Iris pigment epithelial cell (primary cell): ENCODE results near the gene FGF6.

Experiments used
- DNase-seq: peaks from one replicate; pipeline ENCODE4 v3.0.0-alpha.2; 2011; ENCODE audit warnings: low read depth

FGF6 gene

DNA sequence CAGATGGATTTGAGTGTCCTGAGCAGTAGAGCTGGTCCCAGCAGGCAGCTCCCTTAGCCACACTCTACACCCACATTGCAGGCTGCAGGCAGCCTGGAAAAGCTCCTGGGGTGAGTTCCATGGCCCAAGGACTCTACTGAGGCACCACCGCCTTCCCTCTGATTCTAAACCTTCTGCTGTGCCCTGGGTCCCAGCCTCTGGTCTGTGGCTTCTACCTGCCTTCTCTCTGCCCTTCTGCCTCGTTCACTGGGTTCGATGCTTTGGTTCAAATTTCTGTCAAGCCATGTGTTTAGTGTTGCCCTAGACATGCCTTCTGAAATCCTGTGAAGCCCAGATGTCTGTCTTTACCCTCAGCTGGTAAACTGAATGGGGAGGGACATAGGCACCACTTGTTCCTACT, 1.5 kb upstream of the FGF6 start:
- no peak for DNase-seq

DNA sequence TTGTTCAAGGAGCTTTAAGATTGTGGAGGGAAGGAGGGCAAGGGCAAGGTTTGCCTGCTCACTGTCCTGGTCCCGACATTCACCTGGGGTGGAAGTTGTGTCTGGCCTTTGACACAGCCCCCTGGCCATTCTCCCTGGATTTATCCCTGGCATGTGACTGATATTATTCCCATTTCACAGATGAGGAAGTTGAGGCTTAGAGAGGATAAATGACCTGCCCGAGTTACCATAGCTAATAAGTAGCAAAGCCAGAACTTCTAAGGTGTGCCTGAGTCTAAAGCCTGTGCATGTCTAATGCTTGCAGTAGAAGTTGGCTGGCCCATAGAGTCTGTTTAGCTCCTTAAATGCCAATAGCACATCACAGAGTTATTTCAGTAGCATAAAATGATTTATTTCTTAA, 720 bp upstream of the FGF6 start:
- DNase-seq = no peak

DNA sequence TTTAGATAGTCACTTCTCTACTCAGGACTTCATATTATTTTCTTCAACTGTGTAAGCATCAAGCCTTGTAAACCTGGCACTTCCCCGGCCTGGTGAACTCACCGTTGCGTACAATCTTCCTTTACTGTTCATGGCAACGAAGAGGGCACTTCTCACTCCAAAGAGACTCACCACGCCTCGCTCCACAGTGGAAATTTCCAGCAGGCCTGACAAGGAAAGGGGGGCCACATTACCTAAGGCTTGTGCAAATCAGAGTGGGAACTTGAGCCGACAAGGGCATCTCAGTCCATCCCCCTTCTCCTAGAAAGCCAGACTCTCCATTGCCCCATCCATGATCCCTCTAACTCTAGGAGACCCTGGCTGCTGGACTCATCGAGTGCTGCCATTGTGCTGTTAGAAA, 1.6 kb downstream of the FGF6 start:
- DNase-seq = no peak

DNA sequence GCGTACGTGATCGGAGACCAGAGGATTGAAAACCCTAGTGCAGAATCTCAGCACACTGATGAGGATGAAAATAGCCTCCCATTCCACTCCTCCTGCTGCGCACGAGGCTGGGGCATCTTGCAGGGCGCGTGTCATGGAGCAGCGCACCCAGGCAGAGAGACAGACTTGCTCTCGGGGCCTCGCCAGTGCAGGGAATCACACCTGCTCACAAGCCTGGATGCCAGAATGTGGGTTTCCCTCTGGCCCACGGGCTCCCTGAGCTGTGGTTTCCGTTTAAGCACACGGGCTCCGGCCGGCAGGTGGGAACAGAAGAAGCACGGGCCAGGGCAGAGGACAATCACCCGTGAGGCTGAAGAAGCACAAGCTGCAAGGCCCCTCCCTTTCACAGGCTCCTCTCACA, 2.0 kb downstream of the FGF6 start:
- DNase-seq = no peak

DNA sequence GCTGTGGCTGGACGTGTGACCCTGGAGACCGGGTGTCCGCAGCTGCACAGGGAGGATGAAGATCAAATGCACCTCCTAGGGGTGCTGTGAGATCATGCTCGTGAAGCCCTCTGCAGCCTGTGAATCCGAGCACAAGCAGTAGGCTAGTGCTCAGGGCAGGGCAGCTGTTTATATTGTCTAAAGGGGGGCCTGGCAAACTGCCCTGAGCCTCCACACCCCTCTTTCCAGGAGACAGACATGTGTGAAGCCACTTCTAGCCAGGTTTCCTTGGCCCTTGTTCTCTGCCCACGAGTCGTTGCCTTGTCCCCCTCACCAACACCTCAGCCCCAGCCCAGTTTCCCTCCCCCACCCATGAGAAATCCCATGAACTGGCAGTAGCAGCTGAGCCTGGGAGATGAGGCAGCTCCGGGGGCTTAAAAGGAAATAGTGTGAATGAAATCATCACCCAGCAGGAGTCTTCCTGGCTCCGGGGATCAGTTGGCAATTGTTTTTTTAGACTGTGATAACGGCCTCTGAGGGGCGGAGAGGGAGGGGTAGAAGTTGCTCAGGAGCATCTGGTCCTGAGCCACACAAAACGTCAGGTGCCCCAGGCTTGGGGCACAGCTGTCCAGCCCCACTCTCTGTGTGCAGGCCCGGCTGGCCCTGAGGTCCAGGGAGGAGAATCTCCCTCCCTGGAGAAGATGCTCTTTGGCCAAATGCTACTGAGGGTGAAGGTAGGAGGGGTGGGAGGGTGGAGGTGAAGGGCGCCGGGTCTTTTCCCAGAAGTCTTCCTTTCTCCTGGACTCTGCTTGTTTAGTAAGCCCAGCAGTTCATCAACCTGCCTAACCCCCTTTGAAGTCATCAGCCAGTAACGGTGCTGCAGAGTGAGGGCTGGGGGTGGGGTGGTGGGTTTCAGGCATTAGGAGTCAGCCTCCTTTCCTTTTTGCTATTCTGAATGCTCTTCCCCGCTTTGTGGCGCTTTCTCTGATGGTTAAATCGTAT, 4.0 kb downstream of the FGF6 start:
- no peak for DNase-seq

DNA sequence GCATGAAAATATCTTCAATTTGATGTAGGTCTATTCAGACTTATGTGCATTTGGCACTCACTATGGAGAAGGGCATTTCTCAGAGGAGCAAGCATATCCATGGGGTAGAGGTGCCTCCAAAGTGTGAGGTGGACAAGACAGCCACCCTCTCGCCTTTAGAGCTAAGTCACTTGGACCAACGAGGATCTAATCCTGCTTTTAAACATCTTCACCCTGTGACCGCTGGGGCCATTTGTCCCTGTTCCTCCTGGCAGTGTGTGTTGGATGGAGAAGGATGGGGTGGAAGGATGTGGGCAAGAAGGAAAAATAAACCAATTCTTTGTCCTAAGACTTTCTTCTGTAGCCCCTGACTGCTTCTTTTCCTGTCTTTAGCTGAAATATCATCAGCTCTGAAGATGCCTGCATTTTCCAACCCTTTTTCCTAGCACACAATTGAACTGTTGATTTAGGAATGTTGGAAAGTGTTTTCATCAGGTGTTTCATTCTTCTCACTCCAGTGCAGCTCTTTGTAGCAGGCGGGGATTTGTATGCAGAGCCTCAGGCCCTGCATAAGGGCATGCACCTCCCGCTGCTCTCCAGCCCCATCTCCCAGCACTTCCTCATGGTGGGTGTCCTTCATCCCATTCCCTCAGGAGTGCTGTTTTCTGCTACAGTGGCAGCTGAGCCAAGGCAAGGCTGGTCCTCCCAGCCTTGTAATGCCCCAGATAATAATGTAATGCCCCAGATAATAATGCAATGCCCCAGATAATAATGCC, 5.3 kb downstream of the FGF6 start:
- no peak for DNase-seq

DNA sequence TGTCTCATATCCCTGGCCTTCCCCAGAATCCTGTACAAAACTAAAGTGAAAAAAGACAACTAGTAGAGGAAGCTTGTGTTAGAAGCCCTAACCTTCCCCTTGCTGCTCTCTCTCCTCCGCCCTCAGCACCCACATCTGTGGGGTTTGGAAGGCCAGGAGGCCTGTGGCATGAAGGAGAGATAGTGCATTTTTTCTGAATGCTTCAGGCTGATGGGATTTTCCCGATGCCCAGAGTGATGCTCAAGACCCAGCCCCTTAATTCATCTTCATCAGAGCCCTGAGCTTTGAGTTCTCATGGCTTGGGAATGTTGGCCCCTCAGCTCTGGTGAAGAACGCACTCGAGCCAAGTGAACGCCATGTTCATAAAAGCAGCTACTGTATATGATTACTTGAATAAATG, 5.9 kb downstream of the FGF6 start:
- DNase-seq = no peak

DNA sequence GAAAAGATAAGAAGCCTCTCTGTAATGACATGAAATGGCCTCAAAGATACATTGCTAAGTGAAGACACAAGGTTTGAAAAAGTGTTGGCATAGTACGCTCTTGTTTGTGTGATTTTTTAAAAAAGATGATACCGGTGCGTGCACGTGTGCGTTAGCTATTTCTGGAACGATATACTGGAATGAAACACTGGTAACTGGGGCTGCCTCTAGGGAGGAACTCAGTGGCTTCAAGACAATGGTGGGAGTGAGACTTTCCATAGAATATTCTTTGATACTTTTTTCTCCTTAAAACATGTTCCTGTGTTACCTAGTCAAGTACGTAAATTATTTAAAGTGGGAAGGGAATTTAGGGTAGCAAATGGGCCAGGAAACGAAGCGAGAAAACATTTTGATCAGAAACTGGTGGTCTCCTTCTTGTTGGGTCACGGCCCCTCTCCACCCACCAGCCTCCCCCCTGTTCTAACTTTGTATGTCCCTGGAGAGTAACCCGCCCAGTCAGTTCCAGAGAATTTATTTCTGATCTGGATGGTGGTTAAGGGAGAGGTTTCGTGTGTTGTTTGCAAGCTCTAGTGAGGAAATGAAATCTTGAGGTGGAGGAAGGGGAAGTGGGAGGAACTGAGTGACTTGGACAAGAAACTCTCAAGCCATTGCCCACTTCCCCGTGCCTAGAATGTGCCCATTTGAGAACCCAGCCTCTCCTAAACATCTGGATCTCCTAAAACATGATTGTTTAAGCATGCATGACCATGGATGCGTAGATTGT, 6.6 kb downstream of the FGF6 start:
- DNase-seq = no peak

DNA sequence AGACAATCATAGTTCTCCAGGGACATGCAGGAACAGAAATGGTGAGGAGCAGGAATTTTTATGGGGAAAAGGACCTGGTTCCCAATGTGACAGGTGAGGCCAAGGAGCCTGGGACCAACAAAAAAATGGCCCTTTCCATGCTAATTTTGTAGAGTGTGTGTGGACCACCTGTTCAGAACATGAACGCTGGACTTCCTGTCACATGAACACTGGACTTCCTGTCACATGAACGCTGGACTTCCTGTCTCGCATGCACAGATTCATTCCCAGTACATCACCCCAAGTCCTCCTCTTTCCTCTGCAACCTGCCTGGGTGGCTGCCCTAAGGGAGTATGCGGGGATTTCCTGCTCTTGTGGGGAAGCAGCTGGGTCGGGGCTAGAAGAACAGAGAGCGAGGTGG, 10.1 kb downstream of the FGF6 start:
- no peak for DNase-seq

DNA sequence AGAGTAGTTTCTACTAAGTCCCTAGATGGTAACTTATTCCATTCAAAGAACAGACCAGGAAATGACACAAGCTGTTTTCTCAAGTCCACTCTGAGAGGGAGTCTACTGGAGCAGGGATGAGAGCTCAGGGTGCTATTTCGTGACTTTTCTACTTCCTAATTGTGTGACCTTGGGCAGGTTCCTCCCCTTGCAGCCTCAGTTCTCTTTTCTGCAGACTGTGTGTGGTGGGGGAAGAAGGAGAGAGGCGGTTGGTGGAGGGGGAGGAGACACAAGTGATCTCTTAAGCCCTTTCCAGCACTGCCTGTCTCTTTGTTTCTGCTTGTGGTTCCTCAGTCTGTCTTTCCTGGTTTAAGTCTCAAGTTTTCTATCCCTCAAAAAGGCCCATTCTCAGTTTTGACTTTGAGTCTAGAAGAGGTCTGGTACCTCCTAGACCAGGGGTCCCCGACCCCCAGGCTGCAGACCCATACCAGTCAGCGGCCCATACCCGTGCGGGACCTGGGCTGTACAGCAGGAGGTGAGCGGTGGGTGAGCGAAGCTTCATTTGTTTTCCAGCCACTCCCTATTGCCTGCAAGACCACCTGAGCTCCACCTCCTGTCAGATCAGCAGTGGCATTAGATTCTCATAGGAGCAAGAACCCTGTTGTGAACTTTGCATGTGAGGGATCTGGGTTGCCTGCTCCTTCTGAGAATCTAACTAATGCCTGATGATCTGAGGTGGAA, 10.7 kb downstream of the FGF6 start:
- DNase-seq = no peak

DNA sequence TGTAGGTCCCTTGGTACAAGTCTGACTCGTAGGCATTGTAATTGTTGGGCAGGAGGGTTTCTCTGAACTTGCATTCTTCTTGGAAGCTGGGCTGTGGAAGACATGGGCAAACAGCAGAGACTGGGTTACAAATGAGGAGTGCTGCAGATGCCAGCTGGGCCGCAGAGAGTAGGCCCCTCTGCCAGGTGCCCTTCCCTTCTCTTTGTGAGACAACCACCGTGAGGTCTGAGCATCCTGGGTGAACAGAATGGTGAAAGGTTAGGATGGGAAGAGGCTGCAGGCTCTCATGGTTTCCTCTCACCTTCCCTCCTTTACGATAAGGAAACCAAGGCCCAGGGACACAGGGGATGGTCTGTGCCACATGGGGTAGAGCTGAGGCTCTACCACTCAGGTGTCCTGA, 11.3 kb downstream of the FGF6 start:
- no peak for DNase-seq

DNA sequence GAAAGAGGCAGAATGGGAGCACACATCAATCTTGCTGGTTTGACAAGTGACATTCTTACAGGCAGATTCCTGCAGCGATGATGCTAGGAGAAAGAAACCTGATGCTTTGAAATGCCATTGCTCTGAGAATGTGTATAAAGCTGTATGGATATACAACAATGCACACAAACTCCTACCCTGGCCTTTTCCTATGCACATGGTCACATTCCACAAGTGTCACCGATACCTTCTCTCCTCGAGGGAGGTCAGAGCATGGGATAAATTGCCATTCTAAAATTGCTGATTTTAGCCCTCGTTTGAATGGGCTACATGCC, 11.9 kb downstream of the FGF6 start:
- DNase-seq = no peak

DNA sequence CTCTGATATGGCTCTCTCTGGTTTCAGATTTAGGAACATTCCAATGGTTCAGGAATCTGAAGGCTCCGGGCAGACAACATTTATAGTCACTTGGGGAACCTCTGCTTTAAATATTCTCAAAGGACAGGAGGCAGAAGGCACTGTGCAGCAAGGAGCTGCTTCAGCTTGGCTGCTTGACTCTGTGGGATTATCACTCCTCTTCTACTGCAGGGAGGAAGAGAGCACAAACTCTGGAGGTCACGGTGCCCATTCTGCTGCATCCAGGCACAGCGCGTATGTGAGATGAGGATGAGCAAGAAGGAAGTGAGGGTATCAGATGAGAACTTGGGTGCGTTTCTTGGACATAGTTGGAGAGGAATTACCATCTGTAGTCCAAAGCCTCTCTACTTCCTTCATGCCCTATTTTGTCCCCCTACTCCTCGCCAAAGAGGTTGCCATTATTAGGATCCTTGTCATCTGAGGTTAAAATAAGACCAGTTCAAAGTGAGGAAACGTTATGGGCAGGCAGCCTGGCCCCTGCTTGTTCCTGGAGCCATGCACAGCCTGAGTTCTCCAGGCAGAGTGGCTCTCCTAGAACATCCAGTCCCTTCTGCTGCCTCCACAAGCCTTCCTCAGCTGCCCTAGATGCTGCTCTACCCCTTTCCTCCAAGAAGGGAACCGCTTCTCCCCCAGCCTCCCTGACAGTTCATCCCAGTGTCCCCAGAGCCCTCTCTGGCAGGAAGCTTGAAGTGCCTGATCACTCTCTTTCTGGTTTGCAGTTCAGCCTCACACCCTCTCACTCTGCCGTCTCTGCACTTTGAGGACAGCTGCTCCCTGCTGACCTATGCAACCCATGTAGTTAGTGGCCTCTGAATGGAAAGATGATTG, 12.5 kb downstream of the FGF6 start:
- no peak for DNase-seq

DNA sequence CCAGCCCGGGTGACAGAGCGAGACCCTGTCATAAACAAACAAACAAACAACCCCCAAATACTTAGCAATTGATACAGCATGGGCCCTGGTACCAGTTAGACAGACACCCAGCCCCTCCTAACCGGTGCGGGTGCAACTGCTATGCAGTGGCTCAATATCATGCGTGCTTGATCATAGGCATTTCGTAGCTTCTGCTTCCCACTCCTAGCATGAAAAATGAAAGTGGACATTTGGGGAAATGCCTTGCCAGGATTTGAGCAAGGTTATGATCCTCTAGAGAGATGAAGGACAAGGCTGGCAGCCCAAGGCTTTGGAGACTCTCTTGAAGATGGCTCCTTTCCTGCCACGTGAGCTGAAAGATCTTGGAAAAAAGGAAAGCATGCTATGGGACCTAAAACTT, 13.7 kb downstream of the FGF6 start:
- no peak for DNase-seq

DNA sequence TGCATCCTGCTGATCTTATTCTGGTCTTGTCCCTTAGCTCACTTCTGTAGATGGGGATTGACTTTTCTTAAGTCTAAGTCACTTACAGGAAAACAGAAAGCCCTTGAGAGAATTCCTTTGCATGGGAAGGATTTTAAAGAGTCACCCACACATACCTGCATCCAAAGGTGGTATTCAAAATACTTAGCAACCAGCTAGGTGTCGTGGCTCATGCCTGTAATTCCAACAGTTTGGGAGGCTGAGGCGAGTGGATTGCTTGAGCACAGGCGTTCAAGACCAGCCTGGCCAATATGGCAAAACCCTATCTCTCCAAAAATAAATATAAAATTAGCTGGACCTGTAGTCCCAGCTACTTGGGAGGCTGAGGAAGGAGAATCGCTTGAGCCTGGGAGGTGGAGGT, 14.2 kb downstream of the FGF6 start:
- DNase-seq = no peak

DNA sequence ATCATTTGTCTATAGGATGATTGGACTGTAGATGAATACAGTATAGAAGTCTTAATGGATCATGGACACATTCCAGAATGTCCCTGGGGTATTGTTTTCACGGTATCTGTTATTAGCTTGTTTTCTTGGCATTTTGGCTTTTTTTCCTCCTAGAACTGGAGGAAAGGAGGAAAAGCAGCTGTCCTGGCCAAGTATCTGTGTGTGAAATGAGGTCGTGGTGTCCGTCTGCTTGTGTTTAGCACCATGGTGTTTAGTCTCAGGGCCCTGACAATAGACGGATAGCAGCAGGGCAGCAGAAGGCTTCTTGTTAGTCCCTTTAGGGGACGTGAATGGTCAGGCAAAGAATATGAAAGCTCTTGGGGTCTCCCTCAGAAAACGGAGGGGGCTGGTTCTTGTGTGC, 21.2 kb downstream of the FGF6 start:
- no peak for DNase-seq

DNA sequence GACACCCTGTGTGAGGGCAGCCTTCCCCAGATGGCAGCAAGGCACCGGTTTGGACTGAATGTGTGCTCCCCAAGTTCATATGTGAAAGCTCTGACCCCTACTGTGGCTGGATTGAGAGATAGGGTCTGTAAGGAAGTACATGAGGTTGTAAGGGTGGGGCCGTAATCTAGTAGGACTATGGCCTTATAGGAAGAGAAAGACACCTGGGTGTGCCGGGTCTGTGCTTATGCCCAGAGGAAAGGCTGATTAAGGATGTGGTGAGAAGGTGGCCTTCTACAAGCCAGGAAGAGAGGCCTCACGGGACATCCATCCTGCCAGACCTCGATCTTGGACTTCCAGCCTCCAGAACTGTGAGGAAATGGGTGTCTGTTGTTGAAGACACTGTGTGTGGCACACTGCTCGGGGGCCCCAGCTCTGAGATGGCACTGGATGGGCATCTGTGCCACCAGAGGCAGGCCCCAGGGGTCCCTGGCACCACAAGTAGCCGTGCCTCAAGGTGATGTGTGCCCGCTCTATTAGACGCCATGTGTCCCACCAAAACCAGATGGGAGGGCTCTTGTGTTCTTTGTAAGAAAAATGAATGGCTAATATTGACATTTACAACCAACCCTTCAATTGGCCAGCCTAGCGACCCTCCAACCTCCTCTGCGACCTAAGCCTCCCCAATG, 22.0 kb downstream of the FGF6 start:
- DNase-seq = no peak

DNA sequence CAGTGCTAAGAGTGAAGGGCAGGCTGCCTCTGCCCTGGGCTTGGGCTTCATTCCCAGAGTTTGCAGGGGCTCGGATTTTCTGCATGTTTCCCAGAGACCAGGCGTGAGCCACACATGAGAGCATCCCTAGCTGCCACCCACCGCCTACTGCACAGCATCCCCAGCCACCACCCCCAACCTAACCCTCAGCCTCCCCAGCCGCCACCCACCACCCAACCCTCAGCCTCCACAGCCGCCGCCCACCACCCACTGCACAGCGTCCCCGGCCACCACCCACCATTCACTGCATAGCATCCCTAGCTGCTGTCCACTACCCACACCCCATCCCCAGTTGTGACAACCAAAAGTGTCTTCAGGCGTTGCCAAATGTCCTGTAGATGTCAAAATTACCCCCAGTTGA, 22.6 kb downstream of the FGF6 start:
- DNase-seq = no peak

DNA sequence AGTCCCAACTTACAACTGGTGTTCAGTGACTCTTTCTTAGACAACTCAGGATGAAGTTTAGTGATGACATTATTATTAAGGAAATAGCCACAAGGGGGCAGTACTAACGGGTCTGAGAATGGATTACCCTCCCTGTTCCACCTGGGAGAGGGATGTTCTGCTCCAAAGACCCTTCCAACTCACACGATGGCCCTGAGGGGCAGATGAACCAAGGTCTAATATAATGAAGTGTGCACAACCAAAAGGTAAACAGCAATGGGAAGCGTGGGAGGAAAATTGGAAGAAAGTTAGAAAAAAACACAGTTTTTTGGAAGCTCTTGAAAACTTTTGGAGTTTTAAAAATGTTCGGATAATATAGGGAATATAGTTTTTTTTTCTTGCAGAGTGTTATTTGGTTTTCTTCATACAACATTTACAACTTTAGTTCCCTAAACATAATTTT, 24.0 kb downstream of the FGF6 start:
- peak; percentile 28 for DNase-seq

DNA sequence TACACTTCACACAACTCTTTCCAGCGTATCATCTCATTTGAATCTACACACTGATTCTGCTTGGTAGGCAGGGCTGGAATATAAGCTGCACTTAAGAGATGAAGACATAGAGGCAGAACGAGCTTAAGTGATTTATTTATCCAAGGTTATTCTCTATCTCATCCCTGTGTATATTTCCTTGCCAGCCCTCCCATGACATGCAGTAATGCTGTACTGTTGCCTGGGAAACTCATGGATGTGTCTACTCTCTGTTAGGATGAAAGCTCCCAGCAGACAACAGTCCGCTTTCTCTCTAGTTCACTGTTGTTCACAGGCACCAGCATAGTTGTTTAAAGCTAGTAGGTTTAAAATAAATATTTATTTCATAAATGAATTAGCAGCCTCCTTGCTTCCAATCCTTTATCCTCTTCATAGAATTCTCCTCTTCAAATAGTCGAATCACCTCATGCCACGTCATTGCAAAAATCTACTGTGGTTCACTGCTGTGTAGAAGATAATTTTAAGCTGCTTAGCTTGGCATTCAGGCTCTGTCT, 25.4 kb downstream of the FGF6 start:
- DNase-seq = no peak
